A673 (cell line): ENCODE data around the gene GPR39. TPM values are rescaled to one million over a fixed set of nuclear protein-coding genes. Genes with fewer than 3 reads are reported as not detected.

Experiments used
- BruUV-seq: library from RNA; stranded (reverse); fragments of 400-500 nt; replicated peaks from 2 replicates; lab custom pipeline; 2021; lab: Mats Ljungman, UMichigan
- CTCF ChIA-PET: fragments of 300-600 bp; sonication (Branson Sonifier 250); formaldehyde crosslinking; loops from one replicate; lab custom pipeline; 2022; ENCODE audit warnings: antibody characterized with exemption; lab: Charles Lee
- POLR2A ChIA-PET: fragments of 300-600 bp; sonication (Branson Sonifier 250); formaldehyde crosslinking; loops from one replicate; lab custom pipeline; 2022; ENCODE audit warnings: antibody characterized with exemption; ENCODE audit not compliant: low non-redundant PET; lab: Charles Lee
- DNase-seq: peaks from one replicate; pipeline ENCODE4 v3.0.0-alpha.2; 2015; ENCODE audit warnings: low spot score
- H3K27ac ChIP-seq: fragments of 200-600 bp; sonication (generic); 2 replicates; pipeline ENCODE4 v1.5.1; 2016; ENCODE audit warnings: mixed run types, low read depth, mild to moderate bottlenecking, mixed read lengths, antibody characterized with exemption, low read length; ENCODE audit not compliant: poor library complexity, severe bottlenecking
- H3K27me3 ChIP-seq: fragments of 200-600 bp; sonication (generic); replicated peaks from 2 replicates; pipeline ENCODE4 v1.6.1; 2017; ENCODE audit warnings: mixed run types, low read depth, mild to moderate bottlenecking, mixed read lengths, antibody characterized with exemption, low read length; ENCODE audit not compliant: insufficient read depth, poor library complexity
- H3K36me3 ChIP-seq: fragments of 200-600 bp; sonication (generic); 2 replicates; pipeline ENCODE4 v1.6.1; 2016; ENCODE audit warnings: mixed run types, mild to moderate bottlenecking, mixed read lengths, antibody characterized with exemption, low read length; ENCODE audit not compliant: insufficient read depth, poor library complexity, severe bottlenecking
- H3K4me1 ChIP-seq: fragments of 200-600 bp; sonication (generic); 2 replicates; pipeline ENCODE4 v1.6.1; 2017; ENCODE audit warnings: mixed run types, mild to moderate bottlenecking, mixed read lengths, antibody characterized with exemption, low read length; ENCODE audit not compliant: insufficient read depth, poor library complexity, severe bottlenecking
- H3K4me3 ChIP-seq: fragments of 200-600 bp; sonication (generic); 2 replicates; pipeline ENCODE4 v1.5.1; 2016; ENCODE audit warnings: low read depth, mixed run types, mild to moderate bottlenecking, mixed read lengths, low read length; ENCODE audit not compliant: poor library complexity, severe bottlenecking
- H3K9me3 ChIP-seq: fragments of 200-600 bp; sonication (generic); 2 replicates; pipeline ENCODE4 v1.6.1; 2016; ENCODE audit warnings: mixed run types, low read depth, mild to moderate bottlenecking, mixed read lengths, antibody characterized with exemption, low read length; ENCODE audit not compliant: poor library complexity, severe bottlenecking
- EZH2 ChIP-seq: fragments of 200-600 bp; sonication (generic); IDR thresholded peaks from 2 replicates; pipeline ENCODE4 v1.6.1; 2017; ENCODE audit warnings: borderline replicate concordance, low read depth, mild to moderate bottlenecking, mixed read lengths, antibody characterized with exemption, low read length; ENCODE audit not compliant: poor library complexity, severe bottlenecking
- intact Hi-C: fragments of 100-400 bp; cut with micrococcal nuclease; formaldehyde crosslinking; loops from one replicate; pipeline ENCODE4 v1.10.0; 2022; ENCODE audit not compliant: unreplicated experiment
- total RNA-seq: library from RNA; stranded (reverse); gene quantifications from 2 replicates; pipeline ENCODE4 v1.2.3, GENCODE V29; 2021
- TF ChIP-seq, protein P1 (sequence below): fragments of 300-800, 200-600 bp; sonication (generic); conservative IDR thresholded peaks from 2 replicates; pipeline ENCODE4 v1.5.1; 2017; ENCODE audit warnings: low read depth, mild to moderate bottlenecking, antibody characterized with exemption, low read length, moderate library complexity, mixed read lengths

Gene GPR39
- total RNA-seq, 1 experiment from 2014 or later: 3.6 TPM

DNA sequence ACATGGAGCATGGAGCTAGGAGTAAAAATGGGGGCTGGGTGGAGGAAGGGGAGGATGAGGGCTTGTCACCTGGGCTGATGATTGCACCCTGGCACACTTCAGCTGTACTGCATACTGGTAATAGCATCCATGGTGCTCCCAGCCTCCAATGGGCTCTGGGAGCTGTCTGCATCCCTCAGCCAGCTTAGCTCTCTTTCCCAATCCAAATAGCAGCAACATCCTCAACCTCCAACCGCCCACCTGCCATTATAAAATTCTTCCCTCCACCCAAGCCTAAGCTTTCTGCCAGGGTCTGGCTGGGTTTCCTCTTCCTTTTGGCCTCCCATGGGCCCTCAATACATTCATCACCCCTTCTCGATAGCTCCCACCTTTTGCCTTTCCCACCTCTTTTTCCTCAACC lies 143.3 kb downstream of the GPR39 start:
- CTCF ChIA-PET: no interaction called here
- intact Hi-C loops: no loop called here
- POLR2A ChIA-PET: no interaction called here
- Histone ChIP-seq H3K27ac (no peak overlapping the region), H3K9me3 (no peaks in the 10 kb centered on the region), H3K36me3 (no peaks in the 10 kb centered on the region), H3K4me3 (no peak overlapping the region), H3K27me3 (no peaks in the 10 kb centered on the region), H3K4me1 (no peaks in the 10 kb centered on the region)
- DNase-seq: no peak
- no TSS peak for BruUV-seq
- TF ChIP-seq EZH2: no peak
- TF ChIP-seq, protein P1, sequence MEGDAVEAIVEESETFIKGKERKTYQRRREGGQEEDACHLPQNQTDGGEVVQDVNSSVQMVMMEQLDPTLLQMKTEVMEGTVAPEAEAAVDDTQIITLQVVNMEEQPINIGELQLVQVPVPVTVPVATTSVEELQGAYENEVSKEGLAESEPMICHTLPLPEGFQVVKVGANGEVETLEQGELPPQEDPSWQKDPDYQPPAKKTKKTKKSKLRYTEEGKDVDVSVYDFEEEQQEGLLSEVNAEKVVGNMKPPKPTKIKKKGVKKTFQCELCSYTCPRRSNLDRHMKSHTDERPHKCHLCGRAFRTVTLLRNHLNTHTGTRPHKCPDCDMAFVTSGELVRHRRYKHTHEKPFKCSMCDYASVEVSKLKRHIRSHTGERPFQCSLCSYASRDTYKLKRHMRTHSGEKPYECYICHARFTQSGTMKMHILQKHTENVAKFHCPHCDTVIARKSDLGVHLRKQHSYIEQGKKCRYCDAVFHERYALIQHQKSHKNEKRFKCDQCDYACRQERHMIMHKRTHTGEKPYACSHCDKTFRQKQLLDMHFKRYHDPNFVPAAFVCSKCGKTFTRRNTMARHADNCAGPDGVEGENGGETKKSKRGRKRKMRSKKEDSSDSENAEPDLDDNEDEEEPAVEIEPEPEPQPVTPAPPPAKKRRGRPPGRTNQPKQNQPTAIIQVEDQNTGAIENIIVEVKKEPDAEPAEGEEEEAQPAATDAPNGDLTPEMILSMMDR: no peak

- ChIA-PET POLR2A (no interaction called here), CTCF (no interaction called here)
- no peaks in the 10 kb centered on the region for H3K27me3 ChIP-seq
- H3K36me3 ChIP-seq: no peaks in the 10 kb centered on the region
- no peak overlapping the region for H3K4me3 ChIP-seq
- no TSS peak for BruUV-seq
- H3K27ac ChIP-seq: no peak overlapping the region
- TF ChIP-seq EZH2: no peak
- TF ChIP-seq, protein P1: no peak
- intact Hi-C loops: no loop called here
- no peaks in the 10 kb centered on the region for H3K9me3 ChIP-seq
- no peaks in the 10 kb centered on the region for H3K4me1 ChIP-seq
- DNase-seq: no peak
Measured at GRCh38 chr2:132560562-132560961, 144.0 kb downstream of the GPR39 start.

- ChIA-PET POLR2A (no interaction called here), CTCF (no interaction called here)
- no TSS peak for BruUV-seq
- intact Hi-C loops: no loop called here
- H3K27ac ChIP-seq: no peak overlapping the region
- H3K4me3 ChIP-seq: no peak overlapping the region
- H3K27me3 ChIP-seq: no peaks in the 10 kb centered on the region
- no peak for TF ChIP-seq EZH2
- TF ChIP-seq, protein P1: no peak
- H3K4me1 ChIP-seq: no peaks in the 10 kb centered on the region
- H3K36me3 ChIP-seq: no peaks in the 10 kb centered on the region
- no peaks in the 10 kb centered on the region for H3K9me3 ChIP-seq
- no peak for DNase-seq
Measured at GRCh38 chr2:132562245-132562644, 145.6 kb downstream of the GPR39 start.
